ENCODE measurements around the gene MBTPS1. TPM values are rescaled to one million over a fixed set of nuclear protein-coding genes. Genes with fewer than 3 reads are reported as not detected.

The MBTPS1 gene
- total RNA-seq (10 to 100 TPM; 38.3 to 45.0 TPM), polyA plus RNA-seq (64.7 TPM)

GRCh38 chr16:84116720-84117493 is at the start of gene MBTPS1:
MBTPS1 (minus strand) TSS chr16:84116942; CDS start chr16:84101783, 15,159 bp downstream.
- Mint-ChIP-seq H3K4me1 (peaks cover 19 to 42% (median 33%) of the 10 kb centered on the region in 3 donors), H3K36me3 (peaks cover 0 to 16% (median 0%) of the 10 kb centered on the region in 3 donors), H3K9me3 (no peaks in the 10 kb centered on the region), H3K27ac (peak within 1 kb of the TSS; percentile 95 to 100 (median 98)), H3K4me3 (peak within 1 kb of the TSS; percentile 92 to 95 (median 93)), H3K27me3 (peaks cover 0 to 1% of the 10 kb centered on the region in 2 donors)
- DNase-seq: peak; percentile 98
- ChIA-PET POLR2A (interaction anchor here (1.2 to 2.5 kb wide), 4 partner anchors 16 to 70 kb away, joined by 3 to 24 read pairs (median 8); partner anchors contain the start of genes DNAAF1, HSDL1 and TAF1C), CTCF (interaction anchor here (0.8 to 2.2 kb wide), 10 partner anchors 12 to 70 kb away, joined by 3 to 22 read pairs (median 7); partner anchors contain the start of genes DNAAF1, HSDL1 and TAF1C)
- H3K4me3 ChIP-seq (ENCODE audit: low read length): peak within 1 kb of the TSS; percentile 86
- H3K27ac ChIP-seq (ENCODE audit: low read depth, low read length): peak within 1 kb of the TSS; percentile 87
- H3K9me3 ChIP-seq (ENCODE audit: low read length): no peaks in the 10 kb centered on the region
- H3K36me3 ChIP-seq (ENCODE audit: insufficient read depth, low read length): no peaks in the 10 kb centered on the region
- H3K4me1 ChIP-seq (ENCODE audit: insufficient read depth, low read length): peaks cover 23% of the 10 kb centered on the region
- no peaks in the 10 kb centered on the region for H3K27me3 ChIP-seq (ENCODE audit: insufficient read depth, low read length, poor library complexity, severe bottlenecking)

- H3K4me1 Mint-ChIP-seq: no peaks in the 10 kb centered on the region
- Histone ChIP-seq H3K27ac (ENCODE audit: low read depth, low read length) (no peak overlapping the region), H3K27me3 (ENCODE audit: insufficient read depth, low read length, poor library complexity, severe bottlenecking) (no peaks in the 10 kb centered on the region), H3K4me1 (ENCODE audit: insufficient read depth, low read length) (no peaks in the 10 kb centered on the region), H3K9me3 (ENCODE audit: low read length) (no peaks in the 10 kb centered on the region), H3K36me3 (ENCODE audit: insufficient read depth, low read length) (no peaks in the 10 kb centered on the region), H3K4me3 (ENCODE audit: low read length) (no peak overlapping the region)
- H3K27ac Mint-ChIP-seq: no peak overlapping the region
- H3K36me3 Mint-ChIP-seq: no peaks in the 10 kb centered on the region
- peaks cover 16 to 46% of the 10 kb centered on the region in 2 donors for H3K27me3 Mint-ChIP-seq
- CTCF ChIA-PET: no interaction called here
- POLR2A ChIA-PET: no interaction called here
- H3K9me3 Mint-ChIP-seq: no peaks in the 10 kb centered on the region
- H3K4me3 Mint-ChIP-seq: peak overlapping the region in 1 of 7 donors; percentile 42
- DNase-seq: no peak
These were observed 49.0 kb upstream of the MBTPS1 start for GRCh38 chr16:84165746-84166145.

DNA sequence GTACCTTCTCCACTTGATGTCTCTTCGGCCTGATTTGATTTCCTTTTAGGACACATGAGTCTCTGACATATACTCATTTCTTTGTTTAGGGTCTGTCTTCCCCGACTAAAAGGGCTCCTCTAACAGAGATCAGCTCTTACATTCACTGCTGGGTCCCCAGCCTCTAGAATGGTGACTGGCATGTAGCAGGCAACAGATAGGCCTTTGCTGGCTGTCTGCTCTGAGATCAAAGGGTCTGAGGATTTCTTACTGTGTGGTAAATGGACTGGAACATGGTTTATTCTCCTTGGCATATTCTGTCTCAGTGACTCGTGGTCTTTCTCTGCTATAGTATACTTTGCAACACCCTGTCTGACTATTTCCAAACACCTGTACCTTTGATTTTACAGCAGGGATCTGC is 45.1 kb upstream of the MBTPS1 start:
- Histone ChIP-seq H3K27ac (ENCODE audit: low read depth, low read length) (no peak overlapping the region), H3K4me1 (ENCODE audit: insufficient read depth, low read length) (no peaks in the 10 kb centered on the region), H3K4me3 (ENCODE audit: low read length) (no peak overlapping the region), H3K9me3 (ENCODE audit: low read length) (no peaks in the 10 kb centered on the region), H3K27me3 (ENCODE audit: insufficient read depth, low read length, poor library complexity, severe bottlenecking) (no peaks in the 10 kb centered on the region), H3K36me3 (ENCODE audit: insufficient read depth, low read length) (no peaks in the 10 kb centered on the region)
- CTCF ChIA-PET: no interaction called here
- no peak for DNase-seq
- POLR2A ChIA-PET: no interaction called here
- H3K36me3 Mint-ChIP-seq: no peaks in the 10 kb centered on the region
- no peak overlapping the region for H3K27ac Mint-ChIP-seq
- peaks cover 14 to 45% of the 10 kb centered on the region in 2 donors for H3K27me3 Mint-ChIP-seq
- H3K4me1 Mint-ChIP-seq: no peaks in the 10 kb centered on the region
- H3K4me3 Mint-ChIP-seq: no peak overlapping the region
- no peaks in the 10 kb centered on the region for H3K9me3 Mint-ChIP-seq

GRCh38 chr16:84161037-84161436 is 44.3 kb upstream of the MBTPS1 start:
- Mint-ChIP-seq H3K36me3 (no peaks in the 10 kb centered on the region), H3K4me1 (no peaks in the 10 kb centered on the region), H3K27me3 (peaks cover 11 to 47% of the 10 kb centered on the region in 2 donors), H3K27ac (no peak overlapping the region), H3K9me3 (no peaks in the 10 kb centered on the region), H3K4me3 (no peak overlapping the region)
- no peaks in the 10 kb centered on the region for H3K9me3 ChIP-seq (ENCODE audit: low read length)
- no peak for DNase-seq
- no peak overlapping the region for H3K4me3 ChIP-seq (ENCODE audit: low read length)
- peaks cover 4% of the 10 kb centered on the region for H3K27me3 ChIP-seq (ENCODE audit: insufficient read depth, low read length, poor library complexity, severe bottlenecking)
- ChIA-PET CTCF (no interaction called here), POLR2A (no interaction called here)
- H3K4me1 ChIP-seq (ENCODE audit: insufficient read depth, low read length): no peaks in the 10 kb centered on the region
- H3K36me3 ChIP-seq (ENCODE audit: insufficient read depth, low read length): no peaks in the 10 kb centered on the region
- no peak overlapping the region for H3K27ac ChIP-seq (ENCODE audit: low read depth, low read length)

DNA sequence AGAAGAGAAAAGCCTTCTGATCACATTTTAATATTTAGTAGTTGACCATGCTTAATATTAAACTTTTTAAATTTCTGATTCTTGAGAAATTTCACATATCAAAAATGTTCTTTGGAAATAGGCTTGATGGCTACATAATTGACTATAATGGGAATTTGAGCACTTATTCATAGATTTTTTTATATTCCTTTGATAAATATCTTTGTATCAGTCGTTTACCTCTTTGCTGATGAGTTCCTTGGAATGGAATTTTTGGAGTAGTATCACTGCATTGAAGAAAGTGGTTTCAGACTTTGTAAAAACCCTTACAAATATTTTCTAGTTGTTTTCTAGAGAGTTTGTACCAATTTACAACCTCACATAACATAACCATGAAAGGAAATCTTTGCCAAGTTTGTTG is 43.1 kb upstream of the MBTPS1 start:
- Mint-ChIP-seq H3K9me3 (no peaks in the 10 kb centered on the region), H3K4me1 (no peaks in the 10 kb centered on the region), H3K27me3 (peaks cover 11 to 49% of the 10 kb centered on the region in 2 donors), H3K36me3 (no peaks in the 10 kb centered on the region), H3K4me3 (no peak overlapping the region), H3K27ac (no peak overlapping the region)
- no peak for DNase-seq
- H3K27ac ChIP-seq (ENCODE audit: low read depth, low read length): no peak overlapping the region
- CTCF ChIA-PET: no interaction called here
- H3K27me3 ChIP-seq (ENCODE audit: insufficient read depth, low read length, poor library complexity, severe bottlenecking): peaks cover 4% of the 10 kb centered on the region
- no peaks in the 10 kb centered on the region for H3K4me1 ChIP-seq (ENCODE audit: insufficient read depth, low read length)
- no peak overlapping the region for H3K4me3 ChIP-seq (ENCODE audit: low read length)
- POLR2A ChIA-PET: no interaction called here
- H3K9me3 ChIP-seq (ENCODE audit: low read length): no peaks in the 10 kb centered on the region
- no peaks in the 10 kb centered on the region for H3K36me3 ChIP-seq (ENCODE audit: insufficient read depth, low read length)

DNA sequence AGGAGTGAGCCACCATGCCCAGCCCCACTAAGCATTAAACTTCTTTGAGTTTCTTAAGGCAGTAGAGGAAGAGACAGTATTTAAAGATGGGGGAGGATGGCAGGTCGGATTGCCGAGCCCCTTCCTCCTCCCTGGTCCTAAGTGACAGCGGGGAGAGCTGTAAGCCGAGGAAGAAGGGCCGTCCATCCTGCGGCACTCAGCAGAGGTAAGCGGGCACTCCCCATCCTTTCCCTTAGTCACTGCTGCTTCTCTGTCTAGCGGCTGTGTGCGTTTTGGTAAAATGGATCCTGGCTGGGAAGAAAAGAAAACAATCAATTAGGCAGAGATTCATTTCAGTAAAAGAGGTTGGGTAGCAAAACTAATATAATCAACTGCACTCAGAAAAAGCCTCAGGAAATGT is 42.3 kb upstream of the MBTPS1 start:
- Mint-ChIP-seq H3K36me3 (no peaks in the 10 kb centered on the region), H3K27ac (no peak overlapping the region), H3K4me3 (no peak overlapping the region), H3K27me3 (peaks cover 11 to 42% of the 10 kb centered on the region in 2 donors), H3K9me3 (no peaks in the 10 kb centered on the region), H3K4me1 (no peaks in the 10 kb centered on the region)
- Histone ChIP-seq H3K27me3 (ENCODE audit: insufficient read depth, low read length, poor library complexity, severe bottlenecking) (peaks cover 4% of the 10 kb centered on the region), H3K27ac (ENCODE audit: low read depth, low read length) (no peak overlapping the region), H3K4me1 (ENCODE audit: insufficient read depth, low read length) (no peaks in the 10 kb centered on the region), H3K36me3 (ENCODE audit: insufficient read depth, low read length) (no peaks in the 10 kb centered on the region), H3K9me3 (ENCODE audit: low read length) (no peaks in the 10 kb centered on the region), H3K4me3 (ENCODE audit: low read length) (no peak overlapping the region)
- DNase-seq: no peak
- POLR2A ChIA-PET: no interaction called here
- CTCF ChIA-PET: no interaction called here

DNA sequence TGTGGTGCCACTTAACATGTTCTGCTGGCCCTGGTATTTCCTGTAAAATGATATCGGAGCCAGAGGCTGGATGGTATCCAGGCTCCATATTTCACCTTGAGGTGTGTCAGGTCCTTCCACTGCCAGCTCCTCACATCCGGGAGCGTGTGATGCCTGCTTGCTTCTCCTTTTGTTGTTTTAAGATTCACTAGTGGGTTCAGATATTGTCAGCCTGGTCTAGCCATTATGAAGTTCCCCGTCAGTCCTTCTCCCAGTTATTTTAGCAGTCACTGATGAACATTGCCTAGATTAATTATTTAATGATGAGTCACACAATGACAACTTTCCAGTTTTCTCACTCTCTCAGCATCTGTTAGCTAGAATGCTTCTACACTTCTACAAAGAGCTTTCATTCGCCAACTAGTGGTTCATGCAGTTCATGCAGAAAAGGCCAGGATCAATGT is 39.6 kb upstream of the MBTPS1 start:
- ChIA-PET POLR2A (no interaction called here), CTCF (interaction anchor here (0.9 to 1.1 kb wide), 2 partner anchors 11 to 31 kb away, joined by 3 to 5 read pairs; partner anchors contain the start of genes DNAAF1, HSDL1 and TAF1C)
- Mint-ChIP-seq H3K27me3 (peaks cover 9 to 41% of the 10 kb centered on the region in 2 donors), H3K4me3 (no peak overlapping the region), H3K9me3 (no peaks in the 10 kb centered on the region), H3K36me3 (no peaks in the 10 kb centered on the region), H3K27ac (no peak overlapping the region), H3K4me1 (no peaks in the 10 kb centered on the region)
- Histone ChIP-seq H3K9me3 (ENCODE audit: low read length) (no peaks in the 10 kb centered on the region), H3K36me3 (ENCODE audit: insufficient read depth, low read length) (no peaks in the 10 kb centered on the region), H3K4me1 (ENCODE audit: insufficient read depth, low read length) (no peaks in the 10 kb centered on the region), H3K4me3 (ENCODE audit: low read length) (no peak overlapping the region), H3K27me3 (ENCODE audit: insufficient read depth, low read length, poor library complexity, severe bottlenecking) (peaks cover 4% of the 10 kb centered on the region), H3K27ac (ENCODE audit: low read depth, low read length) (no peak overlapping the region)
- DNase-seq: no peak

DNA sequence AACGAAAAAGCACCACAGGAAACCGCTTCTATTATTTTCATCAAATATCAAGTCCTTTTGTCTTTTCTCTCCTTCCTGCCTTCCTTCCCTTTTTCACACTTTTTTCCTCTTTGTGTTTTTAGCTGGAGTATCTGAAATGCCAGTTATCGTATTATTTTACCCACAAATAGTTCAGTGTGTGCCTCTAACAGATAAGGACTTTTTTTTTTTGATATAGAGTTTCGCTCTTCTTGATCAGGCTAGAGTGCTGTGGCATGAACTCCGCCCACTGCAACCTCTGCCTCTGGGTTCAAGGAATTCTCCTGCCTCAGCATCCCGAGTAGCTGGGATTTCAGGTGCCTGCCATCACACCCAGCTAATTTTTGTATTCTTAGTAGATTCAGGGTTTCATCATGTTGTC is 39.0 kb upstream of the MBTPS1 start:
- Histone ChIP-seq H3K27ac (ENCODE audit: low read depth, low read length) (no peak overlapping the region), H3K4me1 (ENCODE audit: insufficient read depth, low read length) (no peaks in the 10 kb centered on the region), H3K9me3 (ENCODE audit: low read length) (no peaks in the 10 kb centered on the region), H3K4me3 (ENCODE audit: low read length) (no peak overlapping the region), H3K27me3 (ENCODE audit: insufficient read depth, low read length, poor library complexity, severe bottlenecking) (peaks cover 4% of the 10 kb centered on the region), H3K36me3 (ENCODE audit: insufficient read depth, low read length) (no peaks in the 10 kb centered on the region)
- DNase-seq: no peak
- Mint-ChIP-seq H3K27ac (peak overlapping the region in 1 of 8 donors; percentile 88), H3K36me3 (no peaks in the 10 kb centered on the region), H3K27me3 (peaks cover 9 to 47% of the 10 kb centered on the region in 2 donors), H3K9me3 (no peaks in the 10 kb centered on the region), H3K4me3 (no peak overlapping the region), H3K4me1 (no peaks in the 10 kb centered on the region)
- ChIA-PET POLR2A (no interaction called here), CTCF (interaction anchor here (0.9 to 1.1 kb wide), 2 partner anchors 10 to 31 kb away, joined by 3 to 5 read pairs; partner anchors contain the start of genes DNAAF1, HSDL1 and TAF1C)

Data from CD8-positive, alpha-beta memory T cell (primary cell).